HepG2 (cell line): ENCODE data around the gene APBB2. TPM values are rescaled to one million over a fixed set of nuclear protein-coding genes. Genes with fewer than 3 reads are reported as not detected.

ENCODE experiments used
- ATAC-seq: fragments of 200-7000 bp; cut with Tn5 transposase; 3 replicates; pipeline ENCODE4 v1.9.1; 2020; ENCODE audit warnings: mild to moderate bottlenecking, moderate library complexity
- BruUV-seq: library from RNA; stranded (reverse); fragments of 400-500 nt; replicated peaks from 2 replicates; lab custom pipeline; 2021; lab: Mats Ljungman, UMichigan
- CTCF ChIA-PET: fragments of 300-600 bp; formaldehyde crosslinking; extraction: SDS; loops from one replicate; lab custom pipeline; 2021; ENCODE audit warnings: low total read pairs, inconsistent platforms, low intra/inter-chr PET ratio; lab: Yijun Ruan, JAX
- POLR2A ChIA-PET: fragments of 350-600 bp; sonication (Branson Sonifier 250); formaldehyde crosslinking; loops from one replicate; lab custom pipeline; 2020; ENCODE audit warnings: antibody characterized with exemption, inconsistent platforms; lab: Yijun Ruan, JAX
- DNase-seq: peaks from one replicate; pipeline ENCODE4 v3.0.0-alpha.2; 2015; ENCODE audit warnings: low spot score
- FAIRE-seq: peaks from 3 replicates; lab custom pipeline; 2011; peaks lifted over from hg19 to GRCh38; lab: Jason Lieb, UNC
- H2AFZ ChIP-seq: one replicate; pipeline ENCODE4 v1.6.1; 2011; ENCODE audit warnings: low read length, inconsistent platforms
- H3K27ac ChIP-seq: fragments of 300-600 bp; 3 replicates; pipeline ENCODE4 v1.8.0; 2011; ENCODE audit warnings: mixed run types, mild to moderate bottlenecking, mixed read lengths, low read length, inconsistent platforms; ENCODE audit not compliant: insufficient read depth; ENCODE audit errors: extremely low read length
- H3K27me3 ChIP-seq, 2 experiments: fragments of 200-600 bp in 1 of 2; 2 replicates in 1 of 2; 3 replicates in 1 of 2; pipeline versions ENCODE4 v1.6.0 to v1.8.0; 2011; ENCODE audit warnings: low read length in 2 of 2, mild to moderate bottlenecking in 2 of 2, moderate library complexity in 2 of 2, inconsistent platforms in 1 of 2; ENCODE audit not compliant: insufficient read depth in 2 of 2, control insufficient read depth in 1 of 2
- H3K36me3 ChIP-seq, 2 experiments: fragments of 200-600 bp in 1 of 2; replicated peaks in 1 of 2; 2 replicates in 1 of 2; 3 replicates in 1 of 2; pipeline versions ENCODE4 v1.5.1 to v1.8.0; 2011; ENCODE audit warnings: low read length in 2 of 2, inconsistent platforms in 1 of 2; ENCODE audit not compliant: insufficient read depth in 2 of 2, control insufficient read depth in 1 of 2
- H3K4me1 ChIP-seq: 2 replicates; pipeline ENCODE4 v1.5.1; 2012; ENCODE audit warnings: low read length, inconsistent platforms; ENCODE audit not compliant: insufficient read depth
- H3K4me2 ChIP-seq: 2 replicates; pipeline ENCODE4 v1.6.0; 2011; ENCODE audit warnings: low read depth, low read length, inconsistent platforms
- H3K4me3 ChIP-seq, 3 experiments: fragments of 200-600 bp in 1 of 3; sonication (generic), shearing (Covaris generic) in 1 of 3; replicated peaks in 1 of 3; 2 replicates each; pipeline ENCODE4 v1.5.1; 2011 to 2016; ENCODE audit warnings: low read length in 3 of 3, inconsistent platforms in 2 of 3, low read depth in 2 of 3, mild to moderate bottlenecking in 2 of 3, control low read depth in 1 of 3, mixed read lengths in 1 of 3; ENCODE audit not compliant: insufficient read depth in 1 of 3
- H3K79me2 ChIP-seq: one replicate; pipeline ENCODE4 v1.6.1; 2011; ENCODE audit warnings: low read length, inconsistent platforms; ENCODE audit not compliant: insufficient read depth
- H3K9ac ChIP-seq: 2 replicates; pipeline ENCODE4 v1.6.0; 2011; ENCODE audit warnings: mild to moderate bottlenecking, low read depth, low read length, inconsistent platforms; ENCODE audit not compliant: insufficient read depth
- H3K9me3 ChIP-seq: 2 replicates; pipeline ENCODE4 v1.5.1; 2012; ENCODE audit warnings: mild to moderate bottlenecking, low read length
- H4K20me1 ChIP-seq: 2 replicates; pipeline ENCODE4 v1.6.0; 2011; ENCODE audit warnings: inconsistent platforms, mild to moderate bottlenecking, low read length, moderate library complexity; ENCODE audit not compliant: insufficient read depth
- KLF16 ChIP-seq, 2 experiments: sonication (generic) in 1 of 2; formaldehyde crosslinking in 1 of 2; IDR thresholded peaks; 2 replicates each; pipeline versions ENCODE4 v1.6.1 to v1.8.0; 2016 to 2023; ENCODE audit warnings: missing genetic modification reagents in 2 of 2, missing compliant biosample characterization in 1 of 2
- MNT ChIP-seq: fragments of 450-650 bp; IDR thresholded peaks from 2 replicates; pipeline ENCODE4 v1.6.1; 2016
- RCOR2 ChIP-seq: IDR thresholded peaks from 2 replicates; pipeline ENCODE4 v1.6.1; 2016; ENCODE audit warnings: missing biosample characterization, missing genetic modification reagents
- U2AF1 ChIP-seq: fragments of 200-400 bp; formaldehyde crosslinking; optimal IDR thresholded peaks from 2 replicates; pipeline ENCODE3; 2017; ENCODE audit warnings: mild to moderate bottlenecking, low read depth, low read length
- ZNF691 ChIP-seq: sonication (generic); formaldehyde crosslinking; IDR thresholded peaks from 2 replicates; pipeline ENCODE4 v1.4.0; 2020; ENCODE audit warnings: missing genetic modification reagents, low read depth, mild to moderate bottlenecking, borderline replicate concordance
- ZNF772 ChIP-seq: sonication (generic); formaldehyde crosslinking; IDR thresholded peaks from 2 replicates; pipeline ENCODE4 v1.5.0; 2020; ENCODE audit warnings: mild to moderate bottlenecking, missing genetic modification reagents
- ZUFSP ChIP-seq: sonication (generic); formaldehyde crosslinking; IDR thresholded peaks from 2 replicates; pipeline ENCODE4 v1.9.0; 2021; ENCODE audit warnings: missing genetic modification reagents, mild to moderate bottlenecking, borderline replicate concordance
- WGBS: methylation state at CpG from one replicate; pipeline ENCODE4 v1.1.6; 2017; ENCODE audit warnings: low lambda C conversion rate; 5-methylcytosine and 5-hydroxymethylcytosine counted together
- in situ Hi-C: cut with HindIII; loops from 2 replicates; pipeline ENCODE4 v1.10.0; 2017; ENCODE audit warnings: low pct_unique_long_range_greater_than_20kb; ENCODE audit not compliant: extremely low pct_ligation_motif_present
- intact Hi-C: fragments of 100-400 bp; cut with micrococcal nuclease; formaldehyde crosslinking; loops from one replicate; pipeline ENCODE4 v1.10.0; 2022; ENCODE audit not compliant: unreplicated experiment
- polyA plus RNA-seq, 8 experiments: library from polyadenylated mRNA; depleted of rRNA in 3 of 8; stranded (reverse) in 7 of 8; unstranded in 1 of 8; fragments of >200 nt; fragmentation: Illumina TruSeq in 4 of 8; extraction: Trizol in 4 of 8; gene quantifications; 2 replicates each; pipeline versions ENCODE4 v1.2.1 to v1.2.3, GENCODE V29; 2011 to 2016; ENCODE audit warnings: low read depth in 4 of 8, missing spikeins in 1 of 8, mixed read lengths in 1 of 8; ENCODE audit not compliant: insufficient read depth in 1 of 8
- total RNA-seq, 5 experiments: library from RNA; depleted of rRNA; stranded (reverse); fragments of >200 nt; fragmentation: Illumina TruSeq; extraction: Trizol; gene quantifications; 2 replicates each; pipeline ENCODE4 v1.2.3, GENCODE V29; 2016; ENCODE audit warnings: low read depth in 1 of 5

APBB2 gene
- total and polyA plus RNA-seq, 2 of the 13 experiments (the other 11 are each of a cell fraction or from before 2014, with no cell fraction given) = 11.7 to 17.0 TPM

- H4K20me1 ChIP-seq = no peaks in the 10 kb centered on the region
- TF ChIP-seq MNT (0 out of 2 replicates have a peak, but pooled peaks have one; percentile 9), KLF16 (CRISPR knock-in tag; IDR thresholded peaks at IDR 0.05) (no peak)
- H3K79me2 ChIP-seq = no peaks in the 10 kb centered on the region
- BruUV-seq = no TSS peak
- POLR2A ChIA-PET = no interaction called here
- H3K27ac ChIP-seq = no peak overlapping the region
- no peak for FAIRE-seq
- no peak overlapping the region for H2AFZ ChIP-seq
- no peaks in the 10 kb centered on the region; a peak in 1 of 5 replicates for H3K27me3 ChIP-seq
- H3K9ac ChIP-seq = no peak overlapping the region
- no peak overlapping the region for H3K4me2 ChIP-seq
- in situ Hi-C loops (no loop called here), intact Hi-C loops (no loop called here)
- ATAC-seq = no peak
- no peak overlapping the region for H3K4me3 ChIP-seq
- CTCF ChIA-PET = no interaction called here
- peaks cover 0 to 1% of the 10 kb centered on the region in 2 experiments; a peak in 2 of 5 replicates for H3K36me3 ChIP-seq
- no peak for DNase-seq
- H3K4me1 ChIP-seq = no peaks in the 10 kb centered on the region
- no peaks in the 10 kb centered on the region for H3K9me3 ChIP-seq
- 100% methylated on average over 1 of the region's 2 CpGs for WGBS
Measured at GRCh38 chr4:40916218-40916555, 298.2 kb downstream of the APBB2 start.

- Histone ChIP-seq H3K9me3 (no peaks in the 10 kb centered on the region), H3K27ac (no peak overlapping the region), H3K4me1 (no peaks in the 10 kb centered on the region), H3K27me3 (no peaks in the 10 kb centered on the region; a peak in 1 of 5 replicates), H3K79me2 (no peaks in the 10 kb centered on the region), H4K20me1 (no peaks in the 10 kb centered on the region), H2AFZ (no peak overlapping the region), H3K36me3 (peaks cover 0 to 1% of the 10 kb centered on the region in 2 experiments; a peak in 1 of 5 replicates), H3K4me2 (no peak overlapping the region), H3K9ac (no peak overlapping the region), H3K4me3 (no peak overlapping the region)
- 93% methylated on average over 10 of the region's 12 CpGs for WGBS
- BruUV-seq = no TSS peak
- FAIRE-seq (no peak), ATAC-seq (no peak), DNase-seq (no peak)
- intact Hi-C loops = no loop called here
- ChIA-PET CTCF (no interaction called here), POLR2A (no interaction called here)
- in situ Hi-C loops = no loop called here
- TF ChIP-seq ZNF772 (CRISPR knock-in tag) = no peak
- TF ChIP-seq ZUFSP = no peak
- TF ChIP-seq RCOR2 = no peak
- TF ChIP-seq U2AF1 = no peak
- no peak for TF ChIP-seq ZNF691 (CRISPR knock-in tag)
Measured at GRCh38 chr4:40915318-40916217, 298.8 kb downstream of the APBB2 start.
